ENCODE results near the gene PAF1. TPM values are rescaled to one million over a fixed set of nuclear protein-coding genes. Genes with fewer than 3 reads are reported as not detected.

Gene PAF1
- polyA plus RNA-seq, 1 donor from 2014 or later = 37.3 TPM

- Histone ChIP-seq H3K9me3 (ENCODE audit: low read length) (no peaks in the 10 kb centered on the region), H4K20me1 (ENCODE audit: insufficient read depth) (no peaks in the 10 kb centered on the region), H3K27ac (ENCODE audit: low read length) (no peak overlapping the region), H3K79me2 (replicated peaks; ENCODE audit: insufficient read depth, low read length) (no peaks in the 10 kb centered on the region), H3K4me2 (ENCODE audit: low read length) (no peak overlapping the region), H2AFZ (ENCODE audit: low read depth, low read length) (no peak overlapping the region), H3F3A (ENCODE audit: insufficient read depth, low read length, poor library complexity, severe bottlenecking) (no peaks in the 10 kb centered on the region), H3K4me3 (ENCODE audit: low read length) (peak overlapping the region; percentile 58), H3K9me2 (ENCODE audit: insufficient read depth, low read length) (no peaks in the 10 kb centered on the region), H3K9ac (ENCODE audit: low read length) (no peak overlapping the region), H3K27me3 (ENCODE audit: insufficient read depth, low read depth, low read length) (peaks cover 52% of the 10 kb centered on the region), H3K36me3 (ENCODE audit: insufficient read depth, low read length) (no peaks in the 10 kb centered on the region)
- TF ChIP-seq TAF1 (IDR thresholded peaks at IDR 0.05; ENCODE audit: low read depth) (no peak), RAD21 (conservative IDR thresholded peaks at IDR 0.05) (no peak), SMC3 (conservative IDR thresholded peaks at IDR 0.05; ENCODE audit: poor library complexity) (no peak), EP300 (conservative IDR thresholded peaks at IDR 0.05; ENCODE audit: poor library complexity, severe bottlenecking) (no peak), MXI1 (conservative IDR thresholded peaks at IDR 0.05; ENCODE audit: poor library complexity, severe bottlenecking) (no peak), POLR2AphosphoS5 (IDR thresholded peaks at IDR 0.05) (no peak)
- TF ChIP-seq, protein P1, sequence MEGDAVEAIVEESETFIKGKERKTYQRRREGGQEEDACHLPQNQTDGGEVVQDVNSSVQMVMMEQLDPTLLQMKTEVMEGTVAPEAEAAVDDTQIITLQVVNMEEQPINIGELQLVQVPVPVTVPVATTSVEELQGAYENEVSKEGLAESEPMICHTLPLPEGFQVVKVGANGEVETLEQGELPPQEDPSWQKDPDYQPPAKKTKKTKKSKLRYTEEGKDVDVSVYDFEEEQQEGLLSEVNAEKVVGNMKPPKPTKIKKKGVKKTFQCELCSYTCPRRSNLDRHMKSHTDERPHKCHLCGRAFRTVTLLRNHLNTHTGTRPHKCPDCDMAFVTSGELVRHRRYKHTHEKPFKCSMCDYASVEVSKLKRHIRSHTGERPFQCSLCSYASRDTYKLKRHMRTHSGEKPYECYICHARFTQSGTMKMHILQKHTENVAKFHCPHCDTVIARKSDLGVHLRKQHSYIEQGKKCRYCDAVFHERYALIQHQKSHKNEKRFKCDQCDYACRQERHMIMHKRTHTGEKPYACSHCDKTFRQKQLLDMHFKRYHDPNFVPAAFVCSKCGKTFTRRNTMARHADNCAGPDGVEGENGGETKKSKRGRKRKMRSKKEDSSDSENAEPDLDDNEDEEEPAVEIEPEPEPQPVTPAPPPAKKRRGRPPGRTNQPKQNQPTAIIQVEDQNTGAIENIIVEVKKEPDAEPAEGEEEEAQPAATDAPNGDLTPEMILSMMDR (IDR thresholded peaks at IDR 0.05; ENCODE audit: poor library complexity, severe bottlenecking) = no peak
- TF ChIP-seq, protein P2, sequence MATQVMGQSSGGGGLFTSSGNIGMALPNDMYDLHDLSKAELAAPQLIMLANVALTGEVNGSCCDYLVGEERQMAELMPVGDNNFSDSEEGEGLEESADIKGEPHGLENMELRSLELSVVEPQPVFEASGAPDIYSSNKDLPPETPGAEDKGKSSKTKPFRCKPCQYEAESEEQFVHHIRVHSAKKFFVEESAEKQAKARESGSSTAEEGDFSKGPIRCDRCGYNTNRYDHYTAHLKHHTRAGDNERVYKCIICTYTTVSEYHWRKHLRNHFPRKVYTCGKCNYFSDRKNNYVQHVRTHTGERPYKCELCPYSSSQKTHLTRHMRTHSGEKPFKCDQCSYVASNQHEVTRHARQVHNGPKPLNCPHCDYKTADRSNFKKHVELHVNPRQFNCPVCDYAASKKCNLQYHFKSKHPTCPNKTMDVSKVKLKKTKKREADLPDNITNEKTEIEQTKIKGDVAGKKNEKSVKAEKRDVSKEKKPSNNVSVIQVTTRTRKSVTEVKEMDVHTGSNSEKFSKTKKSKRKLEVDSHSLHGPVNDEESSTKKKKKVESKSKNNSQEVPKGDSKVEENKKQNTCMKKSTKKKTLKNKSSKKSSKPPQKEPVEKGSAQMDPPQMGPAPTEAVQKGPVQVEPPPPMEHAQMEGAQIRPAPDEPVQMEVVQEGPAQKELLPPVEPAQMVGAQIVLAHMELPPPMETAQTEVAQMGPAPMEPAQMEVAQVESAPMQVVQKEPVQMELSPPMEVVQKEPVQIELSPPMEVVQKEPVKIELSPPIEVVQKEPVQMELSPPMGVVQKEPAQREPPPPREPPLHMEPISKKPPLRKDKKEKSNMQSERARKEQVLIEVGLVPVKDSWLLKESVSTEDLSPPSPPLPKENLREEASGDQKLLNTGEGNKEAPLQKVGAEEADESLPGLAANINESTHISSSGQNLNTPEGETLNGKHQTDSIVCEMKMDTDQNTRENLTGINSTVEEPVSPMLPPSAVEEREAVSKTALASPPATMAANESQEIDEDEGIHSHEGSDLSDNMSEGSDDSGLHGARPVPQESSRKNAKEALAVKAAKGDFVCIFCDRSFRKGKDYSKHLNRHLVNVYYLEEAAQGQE (IDR thresholded peaks at IDR 0.05; ENCODE audit: borderline replicate concordance) = no peak
Measured at GRCh38 chr19:39407410-39407659, 16.4 kb upstream of the PAF1 start.

DNA sequence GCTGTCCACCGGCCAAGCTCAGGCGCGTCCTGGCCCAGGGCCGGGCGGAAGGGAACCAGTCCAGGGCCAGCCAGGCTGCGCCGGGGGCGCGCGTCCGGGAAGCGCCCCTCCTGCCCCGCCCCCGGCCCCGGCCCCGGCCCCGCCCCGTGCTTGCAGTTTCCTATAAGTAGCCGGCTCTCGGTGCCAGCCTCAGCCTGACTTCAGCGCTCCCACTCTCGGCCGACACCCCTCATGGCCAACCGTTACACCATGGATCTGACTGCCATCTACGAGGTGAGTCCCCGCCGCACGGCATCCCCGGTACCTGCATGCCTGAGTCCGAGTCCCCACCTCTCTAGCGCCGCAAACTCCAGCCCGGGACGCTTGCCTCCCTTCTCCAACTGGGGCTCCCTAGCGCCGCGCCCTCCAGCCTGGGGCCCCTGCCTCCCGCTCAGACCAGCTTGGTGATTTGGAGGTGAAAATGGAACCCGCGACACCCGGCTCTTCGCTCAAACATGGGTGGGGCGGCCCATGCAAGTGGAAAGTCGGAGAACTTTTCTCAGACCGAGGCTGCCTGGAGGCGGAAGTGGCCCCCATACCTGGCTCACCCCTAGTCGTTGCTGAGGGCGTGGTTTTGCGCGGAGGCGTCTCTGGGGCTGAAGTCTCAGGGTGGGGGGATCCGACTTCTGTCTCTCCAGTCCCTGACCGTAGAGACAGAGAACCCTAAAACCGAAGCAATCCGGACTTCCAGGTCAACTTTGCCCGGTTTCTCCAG lies 15.9 kb upstream of the PAF1 start, which contains the start of gene ZFP36:
TSS of gene ZFP36 (plus strand) at position 192 of the 754 bp plus-strand sequence. CDS start at position 250, 58 bp downstream.
- H3K79me2 ChIP-seq (replicated peaks; ENCODE audit: insufficient read depth, low read length) = no peaks in the 10 kb centered on the region
- peak within 1 kb of the TSS; percentile 58 for H3K4me3 ChIP-seq (ENCODE audit: low read length)
- peak within 1 kb of the TSS; percentile 30 for H3K4me2 ChIP-seq (ENCODE audit: low read length)
- H3K36me3 ChIP-seq (ENCODE audit: insufficient read depth, low read length) = no peaks in the 10 kb centered on the region
- TF ChIP-seq RAD21 (conservative IDR thresholded peaks at IDR 0.05) (no peak), MXI1 (conservative IDR thresholded peaks at IDR 0.05; ENCODE audit: poor library complexity, severe bottlenecking) (no peak), EP300 (conservative IDR thresholded peaks at IDR 0.05; ENCODE audit: poor library complexity, severe bottlenecking) (no peak)
- TF ChIP-seq, protein P1 (IDR thresholded peaks at IDR 0.05; ENCODE audit: poor library complexity, severe bottlenecking) = no peak
- H3K9me3 ChIP-seq (ENCODE audit: low read length) = no peaks in the 10 kb centered on the region
- no peaks in the 10 kb centered on the region for H3K9me2 ChIP-seq (ENCODE audit: insufficient read depth, low read length)
- peak within 1 kb of the TSS; percentile 23 for H3K9ac ChIP-seq (ENCODE audit: low read length)
- no peaks in the 10 kb centered on the region for H4K20me1 ChIP-seq (ENCODE audit: insufficient read depth)
- H3K27me3 ChIP-seq (ENCODE audit: insufficient read depth, low read depth, low read length) = peaks cover 52% of the 10 kb centered on the region
- no peaks in the 10 kb centered on the region for H3F3A ChIP-seq (ENCODE audit: insufficient read depth, low read length, poor library complexity, severe bottlenecking)
- no peak within 1 kb of the TSS for H2AFZ ChIP-seq (ENCODE audit: low read depth, low read length)
- no peak within 1 kb of the TSS for H3K27ac ChIP-seq (ENCODE audit: low read length)

Data from neural cell (in vitro differentiated cells).